Activated CD4-positive, alpha-beta T cell treated with anti-CD3 and anti-CD28 coated beads, Interleukin-2, amount 50 U/mL, for 24 hours (primary cell): ENCODE data around the gene ABCC10.
"Not testable (repeated sequence)": the region's sequence is repeated elsewhere in the genome, so short reads cannot be mapped to it uniquely, and the experiment has no call there.

Experiments
- DNase-seq, 2 donors: peaks; one replicate each; pipeline ENCODE4 v3.0.0-alpha.2; 2020; ENCODE audit warnings: low read depth in 1 of 2, low spot score in 1 of 2

The ABCC10 gene

GRCh38 chr6:43442935-43443334 lies 15.6 kb downstream of the ABCC10 start:
- DNase-seq: no peak

GRCh38 chr6:43444036-43444435 lies 16.7 kb downstream of the ABCC10 start:
- no peak for DNase-seq

- DNase-seq: no peak
Measured at GRCh38 chr6:43444582-43444981, 17.2 kb downstream of the ABCC10 start.

- DNase-seq: no peak
Measured at GRCh38 chr6:43445576-43445975, 18.2 kb downstream of the ABCC10 start.

- DNase-seq: no peak
Measured at GRCh38 chr6:43447604-43448003, 20.3 kb downstream of the ABCC10 start.

GRCh38 chr6:43448916-43449315 lies 21.6 kb downstream of the ABCC10 start:
- DNase-seq: no peak

- no peak for DNase-seq
Measured at GRCh38 chr6:43450699-43451131, 23.4 kb downstream of the ABCC10 start.

- DNase-seq: no peak
Measured at GRCh38 chr6:43451348-43451747, 24.0 kb downstream of the ABCC10 start.

GRCh38 chr6:43451939-43452338 lies 24.6 kb downstream of the ABCC10 start:
- no peak for DNase-seq

- no peak for DNase-seq
Measured at GRCh38 chr6:43452896-43453295, 25.6 kb downstream of the ABCC10 start.

- DNase-seq: no peak
Measured at GRCh38 chr6:43453831-43454230, 26.5 kb downstream of the ABCC10 start.

- peak; percentile 29 to 41 for DNase-seq
Measured at GRCh38 chr6:43454290-43454695, 27.0 kb downstream of the ABCC10 start.

- DNase-seq: peak in 1 of 2 donors; percentile 18
Measured at GRCh38 chr6:43454696-43455530, 27.6 kb downstream of the ABCC10 start.

- peak; percentile 24 to 48 for DNase-seq
Measured at GRCh38 chr6:43455531-43456428, 28.4 kb downstream of the ABCC10 start, which contains the start of gene DLK2. Gene DLK2 (minus strand): TSS chr6:43455548. CDS start chr6:43454825, 723 bp downstream.

- DNase-seq: no peak
Measured at GRCh38 chr6:43457643-43458042, 30.3 kb downstream of the ABCC10 start.

GRCh38 chr6:43458154-43458553 lies 30.8 kb downstream of the ABCC10 start:
- not testable (repeated sequence) for DNase-seq

GRCh38 chr6:43459535-43459934 lies 32.2 kb downstream of the ABCC10 start:
- no peak for DNase-seq

GRCh38 chr6:43460032-43460431 lies 32.7 kb downstream of the ABCC10 start:
- no peak for DNase-seq

- DNase-seq: no peak
Measured at GRCh38 chr6:43461936-43462335, 34.6 kb downstream of the ABCC10 start.

GRCh38 chr6:43464337-43464736 lies 37.0 kb downstream of the ABCC10 start:
- DNase-seq: no peak

GRCh38 chr6:43465948-43466347 lies 38.6 kb downstream of the ABCC10 start:
- DNase-seq: no peak

- not testable (repeated sequence) for DNase-seq
Measured at GRCh38 chr6:43467265-43467664, 39.9 kb downstream of the ABCC10 start.
